A549 treated with DMSO at 1 μM for 4 hours (cell line): ENCODE results near the gene PIGU. TPM values are rescaled to one million over a fixed set of nuclear protein-coding genes. Genes with fewer than 3 reads are reported as not detected.

Experiments used
- total RNA-seq: library from RNA; stranded (reverse); fragments of 200-300 nt; extraction: Qiagen RNA extraction; gene quantifications from 5 replicates; pipeline ENCODE4 v1.2.3, GENCODE V29; 2022; ENCODE audit warnings: low read depth

PIGU gene
- 25.1 to 31.2 TPM (median 30.0 TPM) in 5 replicates for total RNA-seq

GRCh38 chr20:34676642-34677373, at the start of gene PIGU:
PIGU (minus strand) TSS chr20:34677092; CDS start chr20:34677085, 7 bp downstream.

GRCh38 chr20:34704177-34705007, 27.5 kb upstream of the PIGU start, which contains the start of gene TP53INP2:
TP53INP2 (plus strand) TSS chr20:34704344; CDS start chr20:34708740, 4,396 bp downstream.

GRCh38 chr20:34558320-34559218, 118.3 kb downstream of the PIGU start, which contains the start of gene MAP1LC3A:
MAP1LC3A (plus strand) TSS chr20:34558718; CDS start chr20:34558869, 151 bp downstream.

GRCh38 chr20:34516247-34517113, 160.4 kb downstream of the PIGU start, which contains the start of gene DYNLRB1:
DYNLRB1 (plus strand) TSS chr20:34516422; CDS start chr20:34516459, 37 bp downstream.

Other genes starting within 250 kb of the PIGU start
- 215 to 238 TPM (median 224 TPM) in 5 replicates for gene DYNLRB1, start 160.7 kb downstream of the PIGU start, total RNA-seq
- gene MAP1LC3A, start 118.4 kb downstream of the PIGU start, total RNA-seq: 20.6 to 26.9 TPM (median 25.4 TPM) in 5 replicates
- 7.4 to 10.6 TPM (median 7.5 TPM) in 5 replicates for gene TP53INP2, start 27.3 kb upstream of the PIGU start, total RNA-seq
- 16.3 to 21.7 TPM (median 20.8 TPM) in 5 replicates for gene NCOA6, start 148.6 kb upstream of the PIGU start, total RNA-seq
- 6.2 to 8.1 TPM (median 7.3 TPM) in 5 replicates for gene GGT7, start 195.8 kb upstream of the PIGU start, total RNA-seq
- gene ACSS2, start 199.5 kb upstream of the PIGU start, total RNA-seq: 7.1 to 10.2 TPM (median 9.2 TPM) in 5 replicates